Skeletal muscle tissue (tissue), 4 donors: Measurements from ENCODE around the gene MYH8. TPM values are rescaled to one million over a fixed set of nuclear protein-coding genes. Genes with fewer than 3 reads are reported as not detected.

ENCODE experiments used
- H3K27ac ChIP-seq: one replicate; pipeline ENCODE4 v1.7.0; 2013; ENCODE audit warnings: mild to moderate bottlenecking, low read depth, low read length, inconsistent platforms
- H3K27me3 ChIP-seq, 3 donors: one replicate each; pipeline ENCODE4 v1.7.0; 2013; ENCODE audit warnings: low read length in 3 of 3; ENCODE audit not compliant: control insufficient read depth in 3 of 3, insufficient read depth in 3 of 3
- H3K36me3 ChIP-seq, 3 donors: one replicate each; pipeline ENCODE4 v1.7.0; 2013; ENCODE audit warnings: low read length in 3 of 3; ENCODE audit not compliant: control insufficient read depth in 3 of 3, insufficient read depth in 3 of 3
- H3K4me1 ChIP-seq, 3 donors: one replicate each; pipeline ENCODE4 v1.7.0; 2013; ENCODE audit warnings: low read length in 3 of 3, mild to moderate bottlenecking in 3 of 3; ENCODE audit not compliant: control insufficient read depth in 3 of 3, insufficient read depth in 3 of 3
- H3K4me3 ChIP-seq, 3 donors: one replicate each; pipeline ENCODE4 v1.7.0; 2013; ENCODE audit warnings: low read length in 3 of 3
- H3K9ac ChIP-seq, 3 donors: one replicate each; pipeline ENCODE4 v1.7.0; 2013; ENCODE audit warnings: low read length in 3 of 3, mild to moderate bottlenecking in 3 of 3, moderate library complexity in 2 of 3, low read depth in 1 of 3
- H3K9me3 ChIP-seq, 3 donors: one replicate each; pipeline ENCODE4 v1.7.0; 2013; ENCODE audit warnings: low read length in 3 of 3; ENCODE audit not compliant: control insufficient read depth in 3 of 3
- total RNA-seq: library from RNA; depleted of rRNA; stranded (reverse); fragments of >200 nt; gene quantifications from one replicate; pipeline ENCODE4 v1.2.3, GENCODE V29; 2014
- donor health status: Osteomylitis.

The MYH8 gene
- total RNA-seq, 1 donor from 2014 or later, result 3,493 TPM

DNA sequence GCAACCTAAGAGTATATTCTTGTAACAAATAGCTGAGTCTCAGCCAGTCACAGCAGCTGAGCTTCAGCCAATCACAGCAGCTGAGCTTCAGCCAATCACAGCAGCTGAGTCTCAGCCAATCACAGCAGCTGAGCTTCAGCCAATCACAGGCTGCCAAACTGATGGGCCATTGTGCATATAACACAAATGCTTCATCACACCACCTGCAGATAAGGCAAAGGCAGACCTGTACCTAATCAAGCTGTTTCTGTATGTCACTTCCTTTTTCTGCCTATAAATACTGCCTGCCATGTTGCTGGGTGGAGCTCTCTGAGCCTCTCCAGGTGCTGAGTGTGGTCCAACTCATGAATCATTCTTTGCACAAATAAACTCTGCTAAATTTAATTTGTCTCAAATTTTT is 68.9 kb downstream of the MYH8 start:
- H3K4me1 ChIP-seq, result peaks cover 0 to 4% (median 4%) of the 10 kb centered on the region in 3 donors
- no peak overlapping the region for H3K27ac ChIP-seq
- H3K4me3 ChIP-seq, result no peak overlapping the region
- H3K27me3 ChIP-seq, result no peaks in the 10 kb centered on the region
- H3K9me3 ChIP-seq, result no peaks in the 10 kb centered on the region
- no peaks in the 10 kb centered on the region for H3K36me3 ChIP-seq
- no peak overlapping the region for H3K9ac ChIP-seq

DNA sequence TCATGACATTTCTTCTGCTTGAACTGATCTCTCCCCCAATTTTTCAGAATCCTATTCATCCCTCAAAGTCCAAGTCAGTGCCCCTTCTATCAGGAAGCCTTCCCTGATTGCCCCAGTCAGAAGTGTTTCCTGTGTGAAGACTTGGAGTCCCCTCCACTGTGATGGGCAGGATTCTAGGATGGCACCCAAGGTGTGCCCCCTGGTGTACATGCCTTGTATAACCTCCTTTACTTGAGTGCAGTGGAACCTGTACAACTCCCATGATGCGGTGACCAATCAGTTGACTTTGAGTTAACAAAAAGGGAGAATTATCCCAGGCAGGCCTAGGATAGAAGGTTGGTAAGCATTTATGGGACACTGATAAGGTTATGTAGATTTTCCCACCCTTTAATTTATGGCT is 72.3 kb downstream of the MYH8 start:
- H3K9me3 ChIP-seq, result no peaks in the 10 kb centered on the region

GRCh38 chr17:10344816-10345215 is 76.9 kb downstream of the MYH8 start:
- H3K36me3 ChIP-seq, result no peaks in the 10 kb centered on the region
- no peak overlapping the region for H3K4me3 ChIP-seq
- H3K27ac ChIP-seq, result no peak overlapping the region
- H3K4me1 ChIP-seq, result no peaks in the 10 kb centered on the region
- H3K9me3 ChIP-seq, result no peaks in the 10 kb centered on the region
- H3K27me3 ChIP-seq, result no peaks in the 10 kb centered on the region
- no peak overlapping the region for H3K9ac ChIP-seq

More for the DNA sequence above, 72.3 kb downstream of the MYH8 start:
- H3K4me3 ChIP-seq, result no peak overlapping the region
- no peak overlapping the region for H3K9ac ChIP-seq
- no peak overlapping the region for H3K27ac ChIP-seq
- no peaks in the 10 kb centered on the region for H3K36me3 ChIP-seq
- H3K4me1 ChIP-seq, result no peaks in the 10 kb centered on the region
- H3K27me3 ChIP-seq, result no peaks in the 10 kb centered on the region

Other genes with a start within 250 kb of the MYH8 start
- gene GAS7, start 223.3 kb downstream of the MYH8 start, total RNA-seq, result 58.5 TPM
- gene MYH13, start 48.9 kb downstream of the MYH8 start, total RNA-seq, result 0.52 TPM
- gene MYH4, start 47.6 kb upstream of the MYH8 start, total RNA-seq, result under 0.01 TPM
- 12.0 TPM for gene MYH1, start 96.6 kb upstream of the MYH8 start, total RNA-seq
- 43.8 TPM for gene MYH2, start 127.7 kb upstream of the MYH8 start, total RNA-seq
- gene MYH3, start 235.4 kb upstream of the MYH8 start, total RNA-seq, result 6,986 TPM